A172 (cell line): ENCODE data around the gene TRIM67. TPM values are rescaled to one million over a fixed set of nuclear protein-coding genes. Genes with fewer than 3 reads are reported as not detected.
A peak's percentile ranks its signal among the peaks of the same experiment; 100 is the strongest.

Experiments used
- DNase-seq: peaks from one replicate; pipeline ENCODE4 v3.0.0-alpha.2; 2015; ENCODE audit warnings: low spot score
- total RNA-seq: library from RNA; depleted of rRNA; stranded (reverse); fragments of >200 nt; shearing (Covaris generic); gene quantifications from 2 replicates; pipeline ENCODE4 v1.2.3, GENCODE V29; 2014; rRNA removed

Gene TRIM67
- total RNA-seq, 1 experiment from 2014 or later: 0.05 TPM

DNA sequence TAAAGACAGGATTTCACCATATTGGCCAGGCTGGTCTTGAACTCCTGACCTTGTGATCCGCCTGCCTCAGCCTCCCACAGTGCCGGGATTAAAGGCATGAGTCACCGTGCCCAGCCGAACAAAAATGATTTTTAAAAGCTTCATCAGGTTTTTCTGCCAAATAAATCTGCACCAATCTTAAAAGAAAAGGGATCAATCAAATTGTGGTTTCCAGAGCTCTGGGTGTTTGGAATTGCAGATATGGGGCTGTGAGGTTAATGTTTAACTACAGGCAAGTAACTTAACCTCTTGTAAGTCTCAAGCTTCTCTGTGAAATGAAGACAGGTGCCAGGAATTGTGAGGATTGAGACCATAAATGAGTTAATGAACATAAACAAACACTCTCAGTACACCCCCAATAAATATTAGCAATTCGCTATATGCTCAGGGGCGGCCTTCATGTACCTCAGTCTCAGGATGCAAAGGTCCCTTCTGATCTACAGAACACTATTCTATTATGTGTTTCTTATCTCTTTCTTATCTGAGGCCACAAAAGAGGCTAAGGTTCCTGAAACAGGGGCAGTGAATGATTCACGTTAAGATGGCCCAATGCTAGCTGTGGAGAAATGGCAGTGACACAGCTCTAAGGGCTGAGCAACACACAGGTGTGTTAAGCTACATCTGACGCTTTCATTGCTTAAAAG lies 72.0 kb downstream of the TRIM67 start:
- peak; percentile 14 for DNase-seq

DNA sequence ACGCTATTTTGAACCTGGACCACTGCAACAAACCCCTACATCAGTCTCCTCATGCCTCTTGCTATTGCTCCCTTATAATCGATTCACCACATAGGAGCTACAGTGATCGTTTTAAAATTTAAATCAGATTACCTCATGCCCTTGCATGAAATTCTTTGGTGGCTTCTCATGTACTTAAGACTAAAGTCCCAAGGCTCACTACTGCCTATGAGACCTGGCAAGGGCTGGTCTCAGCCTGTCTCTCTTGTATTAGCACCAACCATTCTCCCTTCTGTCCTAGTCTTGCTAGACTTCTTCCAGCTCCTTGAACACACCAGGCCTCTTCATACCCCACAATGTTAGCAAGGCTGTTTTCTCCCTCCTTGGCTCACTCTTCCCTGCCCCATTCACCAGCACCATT lies 72.6 kb downstream of the TRIM67 start:
- no peak for DNase-seq

DNA sequence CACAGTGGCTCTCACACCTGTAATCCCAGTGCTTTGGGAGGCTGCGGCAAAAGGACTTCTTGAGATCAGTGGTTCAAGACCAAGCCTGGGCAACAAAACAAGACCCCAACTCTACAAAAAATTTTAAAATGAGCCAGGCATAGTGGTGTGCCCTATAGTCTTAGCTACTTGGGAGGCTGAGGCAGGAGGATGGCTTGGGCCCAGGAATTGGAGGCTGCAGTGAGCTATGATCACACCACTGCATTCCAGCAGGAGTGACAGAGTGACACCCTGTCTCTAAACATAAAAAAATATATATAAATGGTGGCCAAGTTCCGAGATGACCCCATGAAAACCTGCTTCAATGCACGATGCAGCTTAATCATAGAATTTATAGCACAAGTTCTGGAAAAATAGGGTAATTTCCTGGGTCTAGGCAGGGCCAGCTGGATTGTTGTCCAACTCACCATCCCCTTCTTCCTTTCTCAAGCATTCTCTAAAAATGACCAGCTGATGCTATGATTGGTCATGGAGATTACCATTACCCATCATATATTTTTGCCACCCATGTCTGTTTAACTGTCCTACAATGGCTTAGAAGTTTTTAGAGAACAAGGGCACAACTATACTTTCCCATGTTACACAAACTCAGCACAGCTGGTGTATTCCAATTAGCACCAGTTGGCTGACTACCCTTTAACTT lies 73.8 kb downstream of the TRIM67 start:
- DNase-seq: no peak

DNA sequence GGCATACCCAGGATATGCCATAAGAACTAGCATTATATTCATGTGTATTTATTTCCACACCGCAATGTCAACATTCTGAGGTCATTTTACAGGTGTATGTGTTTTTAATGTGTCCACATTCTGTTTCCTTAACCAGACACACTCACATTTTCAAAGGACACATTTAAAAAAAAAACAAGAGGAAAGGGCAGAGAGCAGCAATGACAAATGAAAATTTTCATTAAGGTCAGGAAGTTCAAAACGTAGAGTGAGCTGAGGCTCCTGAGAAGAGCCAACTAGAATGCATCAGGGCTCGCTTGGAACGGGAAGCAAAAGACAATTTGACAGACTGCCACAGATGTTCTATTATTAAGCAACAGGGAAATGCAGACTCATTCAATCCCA lies 74.3 kb downstream of the TRIM67 start:
- no peak for DNase-seq

DNA sequence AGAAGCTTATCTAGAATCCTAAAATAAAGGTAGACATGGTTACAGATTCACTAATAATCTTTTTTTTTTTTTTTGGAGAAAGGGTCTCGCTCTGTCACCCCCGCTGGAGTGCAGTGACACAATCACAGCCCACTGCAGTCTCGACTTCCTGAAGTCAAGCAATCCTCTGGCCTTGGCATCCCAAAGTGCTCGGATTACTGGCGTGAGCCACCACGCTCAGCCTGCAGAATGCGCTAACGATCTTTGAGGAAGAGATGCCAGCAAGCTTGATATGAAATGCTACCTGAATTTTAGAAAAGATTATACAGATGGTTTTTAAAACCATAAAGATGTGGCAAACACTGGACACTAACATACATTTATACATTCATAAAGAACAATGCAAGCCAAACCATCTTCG lies 75.1 kb downstream of the TRIM67 start:
- DNase-seq: no peak

DNA sequence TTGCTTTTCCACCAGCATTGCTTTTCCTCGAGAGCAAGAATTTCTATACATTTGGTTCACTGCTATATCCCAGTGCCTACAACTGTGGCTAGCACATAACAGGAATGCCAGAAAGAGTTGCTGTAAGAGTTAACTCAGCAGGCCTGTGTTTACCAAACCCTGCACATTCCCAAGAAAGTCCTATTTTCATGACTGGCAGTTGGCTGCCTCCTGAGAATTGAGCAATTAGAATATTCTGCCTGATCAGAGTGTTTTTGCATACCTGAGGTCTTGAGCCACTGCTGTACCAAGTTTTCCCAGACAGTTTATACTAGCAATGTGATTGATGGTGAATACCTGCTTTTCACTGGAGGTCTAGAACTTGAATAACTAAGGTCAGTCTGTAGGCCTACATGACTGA lies 76.4 kb downstream of the TRIM67 start:
- no peak for DNase-seq

DNA sequence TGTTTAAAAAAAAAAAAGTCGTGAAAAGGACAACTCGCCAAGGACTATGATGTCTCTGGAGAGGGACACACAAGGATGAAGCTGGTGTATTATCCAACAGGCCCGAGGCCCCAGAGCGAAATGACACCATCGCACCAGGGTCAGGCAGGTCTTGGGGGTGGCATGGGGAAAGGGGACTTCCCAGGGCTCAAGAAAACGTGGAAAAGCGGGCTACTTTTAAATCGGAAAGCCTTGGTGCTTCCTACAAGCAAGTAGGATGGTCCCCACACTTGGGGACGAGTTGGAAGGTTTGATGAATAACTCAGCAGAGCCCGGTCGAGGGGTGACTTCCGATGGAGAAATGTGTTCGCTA lies 78.6 kb downstream of the TRIM67 start:
- no peak for DNase-seq

DNA sequence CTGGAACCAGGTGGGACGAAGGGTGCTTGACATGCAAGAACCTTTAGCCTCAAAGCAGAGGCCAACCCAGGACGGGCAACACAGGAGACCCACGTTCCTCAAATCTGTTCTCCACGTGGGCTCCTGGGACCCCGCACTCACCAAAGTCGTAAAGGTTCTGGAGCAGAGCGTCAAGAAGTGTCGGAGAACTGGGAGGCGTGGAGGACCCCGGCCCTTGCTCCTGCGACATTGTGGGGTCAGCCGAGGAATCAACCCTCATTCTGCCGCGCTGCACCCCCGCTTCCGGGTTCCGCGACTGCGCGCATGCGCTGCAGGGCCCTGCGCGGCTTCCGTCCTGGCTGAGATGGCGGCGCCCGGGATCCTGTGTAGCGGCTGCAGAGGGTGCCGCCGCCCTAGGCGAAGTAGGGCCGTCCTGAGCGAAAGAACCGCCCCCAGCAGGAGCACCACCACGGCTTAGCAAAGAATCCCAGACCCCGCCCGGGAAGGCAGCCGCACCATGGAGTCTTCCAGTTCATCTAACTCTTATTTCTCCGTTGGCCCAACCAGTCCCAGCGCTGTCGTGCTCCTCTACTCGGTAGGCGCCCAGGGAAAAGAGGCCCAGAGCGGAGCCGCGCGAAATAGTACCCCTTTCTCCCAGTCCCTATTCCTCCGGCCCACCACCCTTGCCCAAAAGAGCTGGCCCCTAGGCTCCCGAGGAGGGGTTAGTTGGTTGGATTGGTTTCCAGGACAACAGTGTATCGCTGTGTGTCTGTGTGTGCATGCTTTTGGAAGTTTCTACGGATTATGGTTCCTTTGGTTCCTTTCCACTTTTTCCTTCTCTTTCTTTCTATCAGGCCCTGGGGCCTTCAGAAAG lies 79.3 kb downstream of the TRIM67 start, which contains the start of gene GNPAT:
Gene GNPAT, plus strand, starts transcription at position 330 of the 853 bp plus-strand sequence. Its CDS starts 167 bp downstream, at position 497.
- peak; percentile 78 for DNase-seq

DNA sequence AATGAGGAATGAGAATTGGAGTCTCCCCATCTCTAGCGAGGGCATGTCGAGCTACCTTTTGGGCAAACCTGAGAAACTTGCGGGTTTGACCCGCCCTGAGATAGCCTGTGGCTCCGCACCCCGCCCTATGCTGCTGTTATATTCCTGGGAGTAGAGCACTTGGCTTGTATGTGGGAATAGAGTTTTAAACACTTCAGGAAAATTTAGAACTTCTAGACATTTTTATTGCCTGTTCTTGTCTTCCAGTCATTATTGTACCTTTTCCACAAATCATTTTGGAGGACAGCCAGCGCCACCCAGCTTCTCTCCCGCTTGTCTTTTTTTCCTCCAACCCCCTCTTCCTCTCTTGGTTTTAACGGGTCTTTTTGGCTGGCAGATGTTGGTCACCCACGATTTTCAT lies 79.9 kb downstream of the TRIM67 start:
- DNase-seq: peak; percentile 13

DNA sequence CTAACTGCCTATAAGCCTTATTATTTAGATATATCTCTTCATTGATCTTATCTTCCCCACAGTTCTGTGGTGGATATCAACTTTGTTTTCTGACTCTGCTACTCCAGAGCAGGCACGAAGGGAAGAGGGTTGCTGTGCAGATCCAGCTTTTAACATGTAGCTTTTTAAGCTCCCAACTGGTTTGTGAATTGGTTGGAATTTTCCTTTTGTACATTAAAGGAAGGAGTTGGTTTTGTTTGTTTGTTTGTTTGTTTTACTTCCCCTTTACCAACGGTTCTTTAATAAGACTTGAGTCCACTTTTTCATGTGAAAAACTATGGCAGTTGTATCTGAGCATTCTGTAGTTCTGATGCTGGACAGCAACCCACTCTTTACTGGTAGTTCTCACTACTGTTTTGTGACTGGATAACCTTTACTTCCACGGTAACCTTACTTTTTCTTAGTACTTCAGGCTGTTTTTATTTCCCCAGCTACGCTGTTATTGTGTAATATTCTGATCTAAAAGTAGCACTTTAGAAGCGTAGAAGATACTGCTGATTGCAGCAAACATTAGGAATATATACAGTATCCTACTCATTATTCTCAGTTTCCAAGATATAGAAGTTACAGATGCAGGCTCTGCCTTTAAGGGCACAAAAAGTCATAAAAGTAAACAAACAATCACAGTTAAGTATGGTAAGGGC lies 80.8 kb downstream of the TRIM67 start:
- DNase-seq: no peak

DNA sequence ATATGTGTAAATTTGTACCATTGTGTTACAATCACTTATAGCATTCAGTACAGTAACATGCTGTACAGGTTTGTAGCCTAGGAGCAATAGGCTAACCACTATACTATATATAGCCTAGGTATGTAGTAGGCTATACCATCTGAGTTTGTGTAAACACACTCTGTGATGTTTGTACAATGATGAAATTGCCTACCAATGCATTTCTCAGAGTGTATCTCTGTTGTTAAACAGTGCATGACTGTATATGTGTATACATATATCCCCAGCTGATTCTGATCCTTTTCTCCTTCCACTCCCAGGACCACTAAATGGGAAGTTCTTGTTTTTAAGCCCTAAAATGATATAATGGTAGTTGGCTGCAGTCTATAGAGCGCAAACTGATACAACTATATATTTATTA lies 86.9 kb downstream of the TRIM67 start:
- no peak for DNase-seq

DNA sequence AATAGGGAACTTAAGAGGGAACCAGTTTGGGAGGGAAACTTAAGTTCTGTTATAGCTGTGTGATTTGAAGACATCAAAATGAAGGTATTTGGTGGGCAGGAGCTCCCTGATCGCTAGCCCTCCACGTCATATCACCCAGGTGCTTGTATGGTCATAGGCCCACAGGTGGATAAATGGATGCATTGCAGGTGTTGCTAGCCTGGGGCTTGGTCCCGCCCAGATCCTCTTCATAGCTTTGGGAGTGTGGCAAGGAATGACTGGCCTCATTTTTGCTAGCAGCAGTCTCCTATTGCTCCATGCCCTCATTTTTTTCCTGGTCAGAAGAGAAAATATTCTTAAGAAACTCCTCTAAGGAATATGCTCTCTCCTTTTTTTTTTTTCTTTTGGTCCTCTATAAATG lies 90.5 kb downstream of the TRIM67 start:
- no peak for DNase-seq

DNA sequence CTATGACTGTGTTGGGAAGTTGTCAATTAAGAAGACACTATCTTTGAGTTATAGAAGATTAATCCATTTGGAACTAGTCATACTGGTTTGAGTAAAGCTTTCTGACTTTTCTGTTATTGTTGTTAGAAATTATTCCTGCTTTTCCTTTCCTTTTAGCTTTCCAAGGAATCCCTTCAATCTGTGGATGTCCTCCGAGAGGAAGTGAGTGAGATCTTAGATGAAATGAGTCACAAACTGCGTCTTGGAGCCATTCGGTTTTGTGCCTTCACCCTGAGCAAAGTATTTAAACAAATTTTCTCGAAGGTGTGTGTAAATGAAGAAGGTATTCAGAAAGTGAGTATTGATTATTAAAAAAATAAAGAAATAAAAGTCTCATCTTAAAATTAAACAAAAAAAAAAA lies 98.5 kb downstream of the TRIM67 start:
- no peak for DNase-seq

DNA sequence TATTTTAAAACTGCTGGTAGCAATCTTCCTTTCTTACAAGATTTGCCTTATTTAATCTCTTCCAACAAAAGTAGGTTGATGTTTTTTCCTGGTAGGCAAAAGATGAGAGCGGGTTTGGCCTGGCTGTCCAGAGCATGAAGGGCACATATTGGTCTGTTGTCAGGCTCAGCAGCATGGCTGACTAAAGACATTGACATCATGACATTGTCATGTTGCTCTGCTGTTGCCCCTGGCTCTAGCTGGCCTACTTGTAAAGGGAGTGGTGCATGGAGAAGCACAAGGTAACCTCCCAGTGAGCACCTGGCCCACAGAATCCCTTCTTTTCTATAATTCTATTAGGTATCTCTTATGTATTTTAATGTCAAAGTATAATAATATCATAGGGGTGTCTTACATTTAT lies 102.8 kb downstream of the TRIM67 start:
- no peak for DNase-seq

DNA sequence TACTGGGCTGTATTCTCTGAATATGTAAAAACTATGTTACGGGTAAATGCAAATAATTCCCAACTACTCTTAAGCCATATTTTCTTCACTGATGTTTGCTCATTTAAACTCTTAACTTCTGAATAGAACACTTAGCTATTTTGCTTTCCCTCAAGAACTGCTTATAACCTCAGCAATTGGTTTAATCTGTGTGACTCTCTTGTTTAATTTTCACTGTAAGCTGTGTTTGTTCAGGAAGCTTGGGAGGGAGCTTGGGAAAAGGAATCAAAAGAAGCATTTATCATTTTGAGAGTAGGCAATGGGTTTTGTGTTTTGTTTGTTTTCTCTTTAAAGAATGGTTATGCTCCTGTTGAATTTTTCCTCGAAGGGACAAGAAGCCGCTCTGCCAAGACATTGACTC lies 103.5 kb downstream of the TRIM67 start:
- no peak for DNase-seq

DNA sequence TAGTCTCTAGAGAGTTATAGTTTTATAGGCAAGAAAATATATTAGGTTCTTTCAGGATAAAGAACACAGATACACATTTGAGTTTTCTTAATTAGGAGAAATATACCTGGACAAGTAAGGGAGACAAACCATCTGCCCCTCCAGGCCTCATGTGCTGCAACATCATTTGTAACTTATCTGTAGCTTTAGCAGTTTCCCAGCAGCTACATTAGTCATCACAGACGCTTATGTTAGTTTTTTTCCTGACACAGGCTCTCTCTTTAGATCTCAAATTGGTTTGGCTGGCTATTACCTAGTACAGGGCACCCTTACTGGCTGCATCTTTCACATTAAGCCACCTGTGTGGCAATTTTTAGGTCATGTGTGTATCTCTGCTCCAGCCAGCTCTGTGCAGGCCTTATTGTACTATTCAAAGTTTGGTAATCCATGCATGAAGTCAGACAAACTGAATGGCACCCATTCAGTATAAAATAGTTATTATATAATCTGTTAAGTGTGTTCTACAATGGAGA lies 105.0 kb downstream of the TRIM67 start:
- DNase-seq: no peak

Other genes with a start within 250 kb of the TRIM67 start
- gene TTC13, start 183.2 kb upstream of the TRIM67 start, total RNA-seq: 30.2 and 36.2 TPM in 2 replicates
- 61.1 and 69.1 TPM in 2 replicates for gene ARV1, start 183.0 kb upstream of the TRIM67 start, total RNA-seq
- 17.0 and 17.9 TPM in 2 replicates for gene FAM89A, start 121.8 kb upstream of the TRIM67 start, total RNA-seq
- gene GNPAT, start 79.2 kb downstream of the TRIM67 start, total RNA-seq: 129 and 134 TPM in 2 replicates
- gene EXOC8, start 175.8 kb downstream of the TRIM67 start, total RNA-seq: 15.9 and 19.4 TPM in 2 replicates
- gene SPRTN, start 176.2 kb downstream of the TRIM67 start, total RNA-seq: 34.4 and 41.7 TPM in 2 replicates